Measurements from ENCODE around the gene DLG4.
"Not testable (repeated sequence)": the region's sequence is repeated elsewhere in the genome, so short reads cannot be mapped to it uniquely, and the experiment has no call there.

Gene DLG4

DNA sequence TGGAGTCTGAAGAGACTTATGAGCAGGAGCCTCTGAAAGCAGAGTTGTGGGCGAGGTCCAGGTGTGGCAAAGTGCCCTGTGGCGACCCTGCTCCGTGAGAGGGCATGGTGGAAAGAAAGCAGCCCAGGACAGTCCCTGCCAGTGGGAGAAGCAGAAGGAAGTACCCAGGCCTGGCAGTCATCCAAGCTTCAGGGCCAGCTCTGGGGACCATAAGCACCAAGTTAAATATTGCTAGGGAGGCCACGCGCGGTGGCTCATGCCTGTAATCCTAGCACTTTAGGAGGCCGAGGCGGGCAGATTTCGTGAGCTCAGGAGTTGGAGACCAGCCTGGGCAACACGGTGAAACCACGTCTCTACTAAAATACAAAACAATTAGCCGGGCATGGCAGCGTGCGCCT lies 35.5 kb downstream of the DLG4 start:
- no peak for DNase-seq (ENCODE audit: low read depth in 3 of 3)

DNA sequence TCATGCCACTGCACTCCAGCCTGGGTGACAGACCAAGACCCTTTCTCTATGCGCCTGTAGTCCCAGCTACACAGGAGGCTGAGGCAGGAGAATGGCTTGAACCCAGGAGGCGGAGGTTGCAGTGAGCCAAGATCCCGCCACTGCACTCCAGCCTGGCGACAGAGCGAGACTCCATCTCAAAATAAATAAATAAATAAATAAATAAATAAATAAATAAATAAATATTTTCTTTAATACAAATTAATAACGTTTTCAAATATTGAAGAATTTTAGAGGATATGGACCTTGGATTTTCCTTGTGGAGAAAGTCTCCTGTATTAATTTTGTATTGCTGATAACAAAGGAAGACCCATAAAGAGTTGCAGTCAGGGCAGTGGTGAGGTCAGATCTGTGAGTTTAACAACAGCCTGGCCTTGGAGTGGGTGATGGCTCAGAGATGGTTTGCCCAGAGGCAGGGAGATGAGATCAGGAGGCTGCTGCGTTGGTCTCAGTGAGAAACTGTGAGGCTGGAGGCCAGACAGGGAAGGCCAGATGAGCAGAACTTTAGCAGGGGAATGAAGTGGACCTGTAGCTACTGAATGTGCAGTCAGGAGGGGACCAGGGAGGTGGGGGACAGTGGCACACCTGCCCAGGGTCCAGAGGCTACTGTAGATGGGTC lies 36.1 kb downstream of the DLG4 start:
- DNase-seq (ENCODE audit: low read depth in 3 of 3) = no peak

DNA sequence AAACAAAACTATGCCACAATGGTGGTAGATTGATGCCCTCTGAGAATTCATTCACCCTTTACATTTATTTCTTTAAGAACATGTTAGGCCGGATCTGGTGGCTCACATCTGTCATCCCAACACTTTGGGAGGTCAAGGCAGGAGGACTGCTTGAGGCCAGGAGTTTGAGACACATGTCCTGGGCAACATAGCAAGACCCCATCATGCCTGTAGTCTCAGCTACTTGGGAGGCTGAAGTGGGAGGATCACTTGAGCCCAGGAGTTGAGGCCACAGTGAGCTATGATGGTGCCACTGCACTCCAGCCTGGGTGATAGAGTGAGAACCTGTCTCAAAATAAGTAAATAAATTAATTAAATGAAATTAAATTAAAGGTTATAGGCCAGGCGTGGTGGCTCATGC lies 37.5 kb downstream of the DLG4 start:
- DNase-seq (ENCODE audit: low read depth in 3 of 3) = not testable (repeated sequence)

DNA sequence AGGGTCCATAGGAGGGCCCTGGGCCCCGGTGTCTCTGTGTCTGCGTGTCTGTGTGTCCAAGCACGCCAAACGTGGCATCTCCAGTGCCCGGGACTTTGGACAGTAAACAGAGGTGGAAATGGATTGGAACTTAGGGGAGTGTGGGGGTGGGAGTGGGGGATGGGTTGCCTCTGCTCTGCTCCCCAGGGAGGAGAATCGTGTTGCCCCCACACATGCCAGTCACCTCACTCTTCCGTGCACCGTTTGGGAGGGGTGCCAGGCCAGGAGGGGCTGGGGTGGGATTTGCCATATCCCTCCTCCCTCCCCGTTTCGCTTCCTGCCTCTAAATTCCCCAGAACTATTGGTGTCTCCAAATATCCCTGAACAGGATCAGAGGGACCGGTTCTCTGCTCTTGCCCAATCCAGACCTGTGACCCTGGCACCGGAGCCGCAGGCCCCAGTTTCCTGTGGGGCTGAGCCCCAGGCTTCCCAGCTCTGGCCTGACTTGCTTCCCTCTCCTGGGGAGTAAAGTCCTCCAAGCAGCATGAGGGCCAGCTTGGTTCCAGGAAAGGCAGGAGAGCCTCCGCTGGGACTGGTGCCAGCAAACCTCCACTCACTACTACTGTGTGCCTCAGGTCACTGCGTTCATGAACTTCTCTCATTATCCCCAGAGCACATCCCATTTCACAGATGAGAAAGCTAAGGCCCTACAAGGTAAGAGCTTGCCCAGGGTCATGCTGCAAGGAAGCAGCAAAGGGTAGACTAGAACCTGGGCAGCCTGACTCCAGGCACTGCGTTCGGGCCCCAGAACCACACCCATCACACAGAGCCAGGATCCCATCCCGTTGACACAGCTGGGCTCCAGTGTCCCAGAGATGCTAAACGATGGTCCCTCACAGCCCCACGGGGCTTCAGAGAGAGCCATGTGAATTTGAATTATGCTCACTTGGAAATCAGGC lies 40.0 kb downstream of the DLG4 start, which contains the start of gene ASGR1:
Gene ASGR1 (minus strand): TSS at position 54 of the 938 bp plus-strand sequence. CDS start 807 bp downstream, outside the sequence.
- DNase-seq (ENCODE audit: low read depth in 3 of 3) = no peak

DNA sequence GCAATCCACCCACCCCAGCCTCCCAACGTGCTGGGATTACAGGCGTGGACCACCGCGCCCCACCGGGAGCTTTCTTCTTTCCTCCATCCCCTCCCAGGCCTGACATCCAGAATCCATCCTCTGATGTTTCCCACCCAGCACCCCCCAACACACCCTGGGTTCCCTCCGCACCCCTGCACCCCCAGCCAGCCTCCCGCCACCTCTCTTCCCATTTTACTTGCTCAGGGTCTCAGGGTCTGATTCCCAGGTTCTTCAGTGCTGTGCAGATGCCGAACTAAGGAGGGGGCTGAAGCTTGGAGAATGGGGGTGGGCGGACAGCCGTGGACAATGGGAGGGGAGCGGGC lies 40.7 kb downstream of the DLG4 start:
- DNase-seq (ENCODE audit: low read depth in 3 of 3) = no peak

DNA sequence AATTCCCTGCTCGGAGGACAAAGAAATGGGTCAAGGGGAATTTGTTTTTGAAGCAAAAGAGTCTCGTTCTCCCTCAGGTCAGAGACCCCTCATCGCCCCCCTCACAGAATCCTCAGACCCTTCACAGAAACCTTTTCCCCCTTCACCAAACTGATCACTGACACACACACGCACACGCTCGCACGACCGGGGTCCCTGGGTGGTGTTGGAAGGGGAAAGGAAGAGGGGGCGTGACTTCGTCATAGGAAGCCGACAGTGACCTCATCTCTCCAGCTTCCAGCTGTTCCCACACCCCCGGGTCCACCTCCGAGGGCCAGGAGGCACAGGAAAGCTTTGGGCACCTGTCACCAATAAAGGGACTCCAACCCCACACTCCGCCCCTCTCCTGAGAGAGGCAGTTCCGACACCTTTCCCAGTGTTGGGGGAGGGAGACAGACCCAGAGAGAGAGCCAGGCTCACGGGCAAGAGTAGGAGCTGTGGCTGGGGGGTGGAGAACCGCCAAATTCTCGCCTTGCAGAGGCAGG lies 41.6 kb downstream of the DLG4 start:
- no peak for DNase-seq (ENCODE audit: low read depth in 3 of 3)

DNA sequence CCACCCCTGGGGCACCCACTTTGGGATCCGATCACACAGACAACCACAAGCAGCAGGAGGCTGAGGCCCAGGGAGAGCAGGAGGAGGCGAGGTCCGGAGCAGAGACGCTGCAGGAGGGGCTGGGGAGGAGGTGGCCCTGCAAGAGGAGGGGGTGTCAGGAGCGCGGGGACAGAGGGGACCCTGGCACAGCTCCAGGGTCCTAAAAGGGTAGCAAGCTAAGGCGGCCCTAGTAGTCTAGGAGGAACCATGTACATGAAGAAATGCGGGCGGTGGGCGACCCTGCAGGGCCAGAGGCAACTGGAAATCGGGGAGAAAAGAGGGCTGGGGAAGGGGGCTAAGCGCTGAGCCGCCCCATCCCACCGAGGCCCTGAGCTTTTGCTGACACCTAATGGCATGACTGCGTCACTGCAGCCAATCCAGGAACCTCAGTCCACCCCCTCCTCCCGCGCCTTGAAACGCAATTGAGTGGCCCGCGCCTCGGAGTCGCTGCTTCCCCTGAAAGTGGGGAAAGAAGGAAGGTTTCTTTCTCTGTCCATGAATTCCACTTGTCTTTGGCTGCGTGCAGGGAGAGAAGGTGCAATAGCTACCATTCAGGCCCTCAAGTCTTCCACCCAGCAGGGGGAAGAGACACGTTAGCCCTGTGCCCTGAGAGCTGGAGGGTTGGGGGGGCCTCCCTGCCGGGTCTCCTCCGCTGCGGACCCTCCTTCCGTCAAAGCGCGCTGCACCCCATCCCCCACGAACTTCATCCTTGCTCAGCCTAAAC lies 42.3 kb downstream of the DLG4 start:
- peak; percentile 39 to 42 (median 41) for DNase-seq (ENCODE audit: low read depth in 3 of 3)

DNA sequence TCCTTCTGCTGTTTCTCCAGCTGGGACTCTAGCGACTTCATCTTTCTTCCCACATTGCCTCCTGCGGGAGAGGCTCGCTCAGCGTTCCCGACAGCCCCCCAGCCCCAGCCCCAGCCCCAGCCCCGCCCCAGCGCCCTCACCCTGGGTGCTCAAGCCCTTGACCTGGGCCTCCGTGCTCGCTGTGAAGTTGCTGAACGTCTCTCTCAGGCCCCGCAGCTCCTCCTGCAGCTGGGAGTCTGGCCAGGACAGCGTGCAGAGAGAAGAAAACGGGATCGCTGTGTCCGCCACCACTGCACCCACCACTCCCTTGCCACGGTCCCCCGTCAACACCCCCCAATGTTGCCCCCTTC lies 42.8 kb downstream of the DLG4 start:
- DNase-seq (ENCODE audit: low read depth in 3 of 3) = no peak

DNA sequence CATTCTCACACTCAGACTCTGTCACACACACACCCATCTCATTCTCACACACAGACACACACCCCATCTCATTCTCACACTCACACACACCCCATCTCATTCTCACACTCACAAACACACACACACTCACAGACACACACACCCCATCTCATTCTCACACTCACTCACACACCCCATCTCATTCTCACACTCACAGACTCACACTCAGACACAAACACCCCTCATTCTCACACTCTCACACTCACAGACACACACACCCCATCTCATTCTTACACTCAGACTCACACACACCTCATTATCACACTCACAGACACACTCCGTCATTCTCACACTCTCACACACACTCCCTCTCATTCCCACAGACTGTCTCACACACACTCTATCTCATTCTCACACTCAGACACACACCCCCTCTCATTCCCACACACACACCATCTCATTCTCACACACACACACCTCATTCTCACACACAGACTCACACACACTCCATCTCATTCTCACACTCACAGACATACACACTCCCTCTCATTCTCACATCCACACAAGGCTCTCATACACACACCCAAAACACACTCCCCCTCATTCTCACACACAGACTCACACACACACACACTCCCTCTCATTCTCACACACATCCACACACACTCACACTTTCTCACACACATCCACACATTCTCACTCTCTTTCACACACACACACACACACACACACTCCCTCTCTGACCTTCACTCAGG lies 43.4 kb downstream of the DLG4 start:
- no peak for DNase-seq (ENCODE audit: low read depth in 3 of 3)

DNA sequence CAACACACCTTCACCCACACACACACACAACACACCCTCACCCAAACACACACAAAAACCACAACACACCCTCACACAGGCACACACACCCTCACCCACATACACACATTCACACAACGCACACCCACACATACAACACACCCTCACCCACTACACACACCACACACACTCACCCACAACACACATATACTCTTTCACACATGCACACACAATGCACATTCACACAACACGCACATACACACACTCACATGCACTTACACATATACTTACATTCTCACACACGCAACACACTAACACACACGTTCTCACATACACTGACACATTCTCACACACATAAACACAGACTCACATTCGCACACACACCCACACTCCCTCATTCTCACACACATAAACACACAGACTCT lies 44.3 kb downstream of the DLG4 start:
- no peak for DNase-seq (ENCODE audit: low read depth in 3 of 3)

DNA sequence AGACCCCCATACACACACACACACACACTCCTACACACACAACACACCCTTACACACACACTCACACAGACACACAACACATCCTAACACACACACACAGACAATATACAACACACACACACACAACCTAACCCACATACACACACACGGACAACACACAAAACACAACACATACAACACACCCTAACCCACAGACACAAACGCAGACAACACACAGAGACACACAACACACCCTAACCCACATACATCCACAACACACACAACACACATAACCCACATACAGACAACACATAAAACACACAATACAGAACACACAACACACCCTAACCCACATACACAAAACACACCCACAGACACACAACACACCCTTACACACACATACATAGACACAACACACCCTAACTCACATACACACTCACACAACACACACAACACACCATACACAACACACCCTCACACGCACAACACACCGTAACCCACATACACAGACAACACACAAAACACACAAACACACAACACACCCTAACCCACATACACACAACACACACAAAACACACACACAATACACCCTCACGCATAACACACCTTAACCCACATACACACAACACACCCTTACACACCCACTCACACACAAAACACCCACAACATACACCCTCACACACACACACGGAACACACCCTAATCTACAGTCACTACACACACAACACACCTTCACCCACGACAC lies 44.9 kb downstream of the DLG4 start:
- no peak for DNase-seq (ENCODE audit: low read depth in 3 of 3)

DNA sequence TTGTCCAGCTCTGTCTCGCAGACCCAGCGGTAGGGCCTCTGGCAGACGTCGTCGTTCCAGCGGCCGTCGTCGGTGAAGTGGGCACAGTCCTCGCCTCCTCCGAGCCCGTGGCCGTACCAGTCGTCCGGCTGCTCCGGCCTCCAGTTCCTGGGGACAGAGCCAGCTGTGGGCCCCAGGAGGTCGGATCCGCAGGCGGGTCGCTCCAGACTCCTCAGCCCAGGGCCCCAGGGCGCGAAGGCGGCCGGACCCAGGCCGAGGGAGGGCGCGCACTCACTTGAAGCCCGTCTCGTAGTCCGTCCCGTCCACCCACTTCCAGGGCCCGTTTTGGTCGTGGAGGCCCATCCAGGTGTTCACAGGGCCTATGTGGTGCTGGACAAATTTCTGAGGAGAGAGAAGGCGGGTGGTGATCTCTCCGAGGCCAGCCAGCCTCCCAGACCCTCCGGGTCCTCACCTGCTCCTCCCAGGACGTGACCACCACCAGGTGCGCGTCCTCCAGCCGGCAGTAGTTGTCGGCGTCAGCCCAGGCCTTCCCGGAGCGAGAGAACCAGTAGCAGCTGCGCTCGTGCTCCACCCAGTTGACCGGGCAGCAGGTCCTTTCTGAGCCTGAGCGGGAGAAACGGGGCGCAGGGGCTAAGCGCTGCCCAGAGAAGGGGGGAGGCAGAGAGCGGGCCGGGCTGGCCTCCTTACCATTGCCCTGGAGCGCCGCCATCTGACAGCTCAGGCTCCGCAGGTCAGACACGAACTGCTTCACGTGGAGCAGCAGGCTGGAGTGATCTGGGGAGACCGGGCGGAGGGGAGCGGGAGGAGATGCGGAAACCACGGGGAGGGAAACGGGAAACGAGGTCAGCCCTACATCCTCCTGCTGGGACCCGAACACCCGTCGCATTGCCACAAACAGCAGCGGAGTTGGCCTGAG lies 45.7 kb downstream of the DLG4 start:
- no peak for DNase-seq (ENCODE audit: low read depth in 3 of 3)

DNA sequence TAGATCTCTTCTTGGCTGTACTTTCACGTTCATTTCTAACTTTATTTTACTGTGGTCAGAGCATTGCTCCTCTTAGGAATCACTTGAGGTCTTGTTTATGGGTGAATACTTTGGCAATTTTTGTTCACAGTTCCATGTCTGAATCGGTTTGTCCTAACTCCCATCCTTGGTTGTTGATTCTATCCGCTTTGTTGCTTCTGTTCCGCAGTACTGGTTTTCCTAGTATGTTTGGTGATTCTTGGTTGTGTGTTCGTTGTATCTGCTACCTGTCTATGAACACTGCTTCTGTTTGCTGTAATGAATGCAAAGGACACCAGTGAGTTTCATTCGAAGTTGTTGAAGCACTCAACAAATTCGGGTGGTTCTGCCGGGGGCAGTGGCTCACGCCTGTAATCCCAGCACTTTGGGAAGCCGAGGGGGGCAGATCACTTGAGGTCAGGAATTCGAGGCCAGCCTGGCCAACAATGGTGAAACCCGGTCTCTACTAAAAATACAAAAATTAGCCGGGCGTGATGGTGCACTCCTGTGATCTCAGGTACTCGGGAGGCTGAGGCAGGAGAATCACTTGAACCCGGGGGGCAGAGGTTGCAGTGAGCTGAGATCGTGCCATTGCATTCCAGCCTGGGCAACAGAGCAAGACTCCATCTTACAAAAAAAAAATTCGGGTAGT lies 47.0 kb downstream of the DLG4 start:
- DNase-seq (ENCODE audit: low read depth in 3 of 3) = not testable (repeated sequence)

DNA sequence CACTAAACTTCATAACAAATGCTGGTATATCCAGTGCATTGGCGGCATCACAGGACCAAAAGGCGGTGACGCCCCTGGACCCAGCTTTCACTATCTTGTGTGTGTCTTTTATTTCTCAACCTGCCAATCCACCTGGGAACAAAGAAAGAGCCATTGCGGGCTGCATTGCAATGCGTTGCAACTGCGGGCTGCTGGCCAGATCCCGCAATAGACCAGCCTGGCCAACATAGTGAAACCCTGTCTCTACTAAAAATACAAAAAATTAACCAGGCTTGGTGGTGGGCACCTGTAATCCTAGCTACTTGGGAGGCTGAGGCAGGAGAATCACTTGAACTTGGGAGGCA lies 50.1 kb downstream of the DLG4 start:
- not testable (repeated sequence) for DNase-seq (ENCODE audit: low read depth in 3 of 3)

DNA sequence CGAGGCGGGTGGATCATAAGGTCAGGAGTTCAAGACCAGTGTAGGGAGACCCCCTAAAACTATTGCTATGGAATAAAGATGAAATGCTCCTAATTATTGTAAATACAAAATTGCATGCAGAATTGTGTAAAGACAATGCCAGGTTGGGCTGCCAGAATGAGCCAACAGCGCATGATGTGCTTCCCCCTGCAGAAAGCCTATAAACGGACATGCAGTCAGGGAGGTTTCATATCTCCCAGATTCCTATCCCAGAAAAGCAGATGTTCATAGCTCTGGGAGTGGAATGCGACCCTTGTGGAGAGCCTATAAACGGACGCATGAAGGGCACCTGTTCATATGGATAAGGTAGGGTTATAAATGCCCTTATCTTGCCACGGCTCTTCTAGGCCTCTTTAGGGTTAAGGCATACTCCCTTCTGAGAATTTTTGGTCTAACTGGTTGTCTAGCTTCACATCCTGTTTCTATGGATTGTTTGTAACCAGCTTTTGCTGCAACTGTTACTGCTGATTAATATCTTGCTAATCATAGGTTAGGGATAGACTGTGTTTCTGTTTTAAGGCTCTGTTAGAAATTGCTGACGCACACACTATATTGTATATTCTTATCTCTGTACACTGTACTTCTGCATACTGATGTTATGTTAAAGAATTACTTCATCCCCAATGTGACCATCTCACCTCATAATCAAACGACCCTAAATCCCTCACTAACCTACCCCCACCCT lies 50.6 kb downstream of the DLG4 start:
- DNase-seq (ENCODE audit: low read depth in 3 of 3) = not testable (repeated sequence)

DNA sequence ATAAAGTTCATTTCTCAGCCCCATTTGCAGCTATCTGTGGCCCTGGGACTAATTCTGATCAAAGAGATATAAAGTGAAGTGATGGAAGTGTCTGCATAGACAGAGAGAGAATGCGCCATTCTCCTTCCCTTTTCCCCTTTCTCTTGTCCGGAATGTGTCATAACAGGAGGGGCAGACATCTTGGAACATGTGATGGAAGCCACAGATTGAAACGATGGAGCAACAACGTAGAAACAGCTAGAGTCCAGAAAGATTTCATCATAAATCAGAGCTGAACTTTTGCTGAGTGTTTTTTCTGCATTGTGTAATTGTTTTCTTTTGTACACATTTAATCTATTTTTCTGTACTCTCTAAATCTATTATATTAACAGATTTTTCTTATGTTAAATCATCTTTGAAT lies 51.8 kb downstream of the DLG4 start:
- no peak for DNase-seq (ENCODE audit: low read depth in 3 of 3)

DNA sequence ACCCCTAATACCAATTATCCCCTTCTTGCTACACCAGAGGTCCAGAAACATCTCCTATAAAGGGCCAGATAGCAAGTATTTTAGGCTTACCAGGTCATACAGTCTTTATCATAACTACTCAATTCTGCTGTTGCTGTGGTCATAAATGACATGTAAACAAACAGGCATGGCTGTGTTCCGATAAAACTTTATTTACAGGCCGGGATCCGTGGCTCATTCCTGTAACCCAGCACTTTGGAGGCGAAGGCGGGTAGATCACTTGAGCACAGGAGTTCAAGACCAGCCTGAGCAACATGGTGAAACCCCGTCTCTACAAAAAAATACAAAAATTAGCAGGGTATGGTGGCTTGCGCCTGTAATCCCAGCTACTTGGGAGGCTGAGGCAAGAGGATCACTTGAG lies 52.8 kb downstream of the DLG4 start:
- DNase-seq (ENCODE audit: low read depth in 3 of 3) = no peak

DNA sequence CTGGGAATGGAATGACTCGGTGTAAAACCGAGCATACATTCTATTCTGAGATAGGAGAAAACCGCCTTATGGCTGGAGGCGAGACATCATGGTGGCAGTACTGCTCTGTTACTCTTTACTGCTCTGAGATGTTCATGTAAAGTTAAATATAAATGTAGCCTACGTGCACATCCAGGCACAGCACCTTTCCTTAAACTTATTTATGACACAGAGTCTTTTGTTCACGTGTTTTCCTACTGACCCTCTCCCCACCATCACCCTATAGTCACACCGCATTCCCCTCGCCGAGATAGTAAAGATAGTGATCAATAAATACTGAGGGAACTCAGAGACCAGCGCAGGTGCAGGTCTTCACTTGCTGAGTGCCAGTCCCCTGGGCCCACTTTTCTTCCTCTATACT lies 60.1 kb downstream of the DLG4 start:
- DNase-seq (ENCODE audit: low read depth in 3 of 3) = not testable (repeated sequence)

DNA sequence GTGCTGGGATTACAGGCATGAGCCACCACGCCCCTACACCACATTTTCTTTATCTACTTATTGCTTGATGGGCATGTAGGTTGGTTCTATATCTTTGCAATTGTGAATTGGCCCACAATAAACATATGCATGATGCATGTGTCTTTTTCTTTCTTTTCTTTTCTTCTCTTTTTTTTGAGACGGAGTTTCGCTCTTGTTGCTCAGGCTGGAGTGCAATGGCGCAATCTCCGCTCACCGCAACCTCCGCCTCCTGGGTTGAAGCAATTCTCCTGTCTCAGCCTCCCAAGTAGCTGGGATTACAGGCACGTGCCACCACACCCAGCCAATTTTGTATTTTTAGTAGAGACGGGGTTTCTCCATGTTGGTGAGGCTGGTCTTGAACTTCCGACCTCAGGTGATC lies 61.2 kb downstream of the DLG4 start:
- DNase-seq (ENCODE audit: low read depth in 3 of 3) = not testable (repeated sequence)
